A204.1 (cell line): ENCODE data around the gene CFAP46.
"Not testable (repeated sequence)": the region's sequence is repeated elsewhere in the genome, so short reads cannot be mapped to it uniquely, and the experiment has no call there.

Experiments
- FAIRE-seq: peaks from 2 replicates; lab custom pipeline; 2012; peaks lifted over from hg19 to GRCh38; lab: Jason Lieb, UNC

CFAP46 gene

GRCh38 chr10:132898391-132899053 lies 43.8 kb downstream of the CFAP46 start:
- no peak for FAIRE-seq

DNA sequence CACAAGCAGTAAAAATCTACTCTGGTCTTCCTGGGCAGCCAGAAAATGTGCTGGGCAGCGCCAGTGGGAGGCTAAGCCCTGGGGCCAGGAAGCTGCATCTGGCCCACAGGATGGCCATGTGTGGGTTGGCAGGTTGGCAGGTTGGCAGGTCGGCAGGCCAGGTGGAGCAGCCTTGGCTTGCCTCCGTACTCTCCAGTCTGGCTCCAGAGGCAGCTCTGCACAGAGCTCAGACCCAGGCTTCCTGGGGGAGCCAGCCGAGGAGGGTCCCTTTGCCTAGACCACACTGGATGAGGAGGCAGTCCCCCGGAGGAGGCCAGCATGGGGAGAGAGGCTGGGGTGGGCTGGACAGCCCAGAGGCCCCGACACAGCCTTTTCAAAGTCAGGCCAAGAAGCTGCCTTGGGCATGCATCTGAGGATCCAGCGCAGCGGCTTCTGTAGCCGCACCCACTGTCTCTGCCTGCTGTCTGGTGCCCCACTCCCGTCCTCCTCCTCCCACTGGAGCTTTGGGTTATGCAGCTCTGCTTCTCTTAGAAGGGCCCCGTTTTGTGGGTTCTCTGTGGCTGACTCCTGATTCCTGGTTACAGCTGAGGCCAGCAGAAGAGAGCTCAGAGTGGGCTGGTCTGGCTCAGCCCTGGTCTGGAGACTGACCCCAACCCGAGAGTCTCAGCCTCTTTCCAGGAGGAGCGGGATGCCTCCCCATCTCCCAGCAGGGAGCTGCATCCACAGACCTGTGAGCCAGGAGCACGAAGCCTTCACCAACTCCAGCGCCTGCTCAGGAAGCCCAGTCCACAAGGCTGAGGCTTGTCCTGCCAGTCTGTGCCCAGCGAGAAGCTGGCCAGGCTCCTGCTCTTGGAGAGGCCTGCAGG lies 44.6 kb downstream of the CFAP46 start:
- FAIRE-seq: no peak

DNA sequence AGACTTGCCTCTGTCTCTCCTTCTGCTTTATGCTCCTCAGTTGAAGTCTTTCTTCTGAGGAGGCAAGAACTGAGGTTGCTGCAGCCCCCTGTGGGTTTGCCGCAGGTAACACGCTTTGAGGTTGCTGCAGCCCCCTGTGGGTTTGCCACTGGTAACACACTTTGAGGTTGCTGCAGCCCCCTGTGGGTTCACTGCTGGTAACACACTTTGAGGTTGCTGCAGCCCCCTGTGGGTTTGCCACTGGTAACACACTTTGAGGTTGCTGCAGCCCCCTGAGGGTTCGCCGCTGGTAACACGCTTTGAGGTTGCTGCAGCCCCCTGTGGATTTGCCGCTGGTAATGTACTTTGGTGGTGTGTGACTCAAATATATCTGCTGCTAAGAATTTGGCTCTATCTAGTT lies 48.6 kb downstream of the CFAP46 start:
- FAIRE-seq: not testable (repeated sequence)

GRCh38 chr10:132893090-132893489 lies 49.3 kb downstream of the CFAP46 start:
- no peak for FAIRE-seq

DNA sequence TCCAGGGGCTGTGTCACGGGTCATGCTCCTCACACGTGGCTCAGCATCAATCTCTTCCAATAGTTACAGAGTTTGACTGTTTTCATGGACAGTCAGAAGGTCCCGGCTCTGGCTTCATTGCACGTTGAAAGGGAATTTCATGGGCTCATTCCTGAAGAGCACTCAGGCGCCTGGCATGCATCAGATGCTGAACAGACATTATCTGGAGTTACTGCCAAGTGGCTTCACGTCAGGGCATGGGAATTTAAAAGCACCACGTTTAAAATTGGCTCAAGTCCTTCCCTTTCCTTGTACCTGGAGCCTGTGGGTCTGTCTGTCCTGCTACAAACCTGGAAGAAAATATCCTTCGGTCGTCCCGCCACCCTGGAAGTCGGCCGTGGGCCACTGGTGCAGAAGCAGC lies 50.4 kb downstream of the CFAP46 start:
- no peak for FAIRE-seq

DNA sequence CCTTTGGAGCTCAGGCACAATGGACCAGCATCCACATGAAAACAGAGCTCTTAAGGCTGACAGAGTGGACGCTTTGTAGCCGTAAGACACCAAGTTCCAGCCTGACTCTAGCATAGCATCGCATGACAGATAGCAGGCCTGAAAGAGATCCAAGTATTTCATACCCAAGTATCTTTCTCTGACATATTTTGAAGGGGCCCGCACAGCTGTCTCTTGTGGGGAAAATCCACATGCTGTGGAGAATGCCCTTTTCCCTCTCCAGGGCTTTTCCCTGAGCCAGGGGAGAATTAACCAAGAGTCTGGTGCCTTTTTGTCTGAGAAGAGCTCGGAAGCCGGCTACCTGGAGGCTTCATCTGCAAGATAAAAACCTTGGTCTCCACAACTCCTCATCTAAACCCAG lies 51.0 kb downstream of the CFAP46 start:
- no peak for FAIRE-seq

DNA sequence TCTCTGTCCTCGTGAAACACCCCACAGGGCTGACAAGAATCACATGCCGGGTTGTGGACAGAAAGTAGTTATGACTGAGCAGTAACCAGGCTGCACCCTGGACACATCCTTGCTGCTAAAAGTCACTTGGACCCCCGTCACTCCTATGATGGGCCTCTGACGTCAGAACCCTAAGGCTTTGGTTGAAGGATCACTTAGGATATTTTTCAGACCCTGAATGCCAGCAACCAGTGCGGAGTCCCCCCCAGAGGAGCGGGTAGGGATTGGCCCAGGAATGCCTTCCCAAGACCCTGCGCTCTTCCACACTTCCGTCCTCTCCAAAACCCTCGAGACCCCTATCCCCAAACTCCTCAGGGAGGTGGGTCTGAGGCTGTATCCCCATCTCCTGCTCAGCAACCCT lies 52.1 kb downstream of the CFAP46 start:
- FAIRE-seq: no peak

DNA sequence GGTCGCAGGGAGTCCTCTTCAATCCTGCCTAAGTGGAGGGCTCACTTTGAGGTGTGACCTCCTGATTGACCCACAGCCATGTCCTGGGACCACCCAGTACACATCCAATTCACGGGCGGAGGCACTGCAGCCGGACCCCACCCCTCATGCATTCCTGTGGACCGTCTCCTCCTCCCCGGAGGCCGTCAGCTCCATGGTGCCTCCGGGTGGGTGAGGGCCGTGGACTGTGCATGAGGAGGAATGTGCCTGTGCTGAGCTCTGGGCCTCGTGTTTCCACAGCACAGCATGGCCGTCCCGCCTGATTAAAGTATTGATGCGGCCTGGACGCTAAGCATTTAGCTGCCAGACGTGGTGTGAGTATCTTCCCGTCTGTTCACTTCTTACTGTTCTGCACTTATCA lies 52.8 kb downstream of the CFAP46 start:
- FAIRE-seq: no peak

DNA sequence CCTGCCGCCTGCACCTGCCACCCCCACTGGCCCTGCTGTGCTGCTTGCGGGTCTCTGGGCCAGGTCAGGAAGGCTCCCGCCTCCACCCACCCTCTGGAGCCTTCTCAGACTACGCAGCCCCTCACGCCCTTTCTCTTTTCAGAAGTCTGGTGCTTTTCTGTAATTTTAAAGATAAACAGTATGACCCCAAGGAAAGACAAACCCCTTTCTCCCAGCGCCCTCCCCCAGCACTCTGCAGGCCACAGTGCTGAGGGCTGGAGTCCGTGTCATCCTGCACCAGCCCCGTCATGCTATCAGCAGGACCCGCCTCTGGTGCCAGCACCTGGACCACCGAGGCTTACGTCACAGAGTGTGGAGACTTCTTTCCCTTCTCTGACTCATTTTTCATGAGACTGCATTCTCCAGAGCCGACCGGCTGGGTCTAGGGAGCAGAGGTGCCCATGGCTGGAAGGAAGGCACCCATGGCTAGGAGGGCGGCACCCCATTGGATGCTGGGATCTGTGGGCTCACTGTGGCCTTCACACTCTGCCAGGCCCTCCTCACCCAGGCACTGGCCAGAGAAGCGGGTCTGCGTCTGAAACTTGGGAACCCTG lies 53.4 kb downstream of the CFAP46 start:
- no peak for FAIRE-seq

DNA sequence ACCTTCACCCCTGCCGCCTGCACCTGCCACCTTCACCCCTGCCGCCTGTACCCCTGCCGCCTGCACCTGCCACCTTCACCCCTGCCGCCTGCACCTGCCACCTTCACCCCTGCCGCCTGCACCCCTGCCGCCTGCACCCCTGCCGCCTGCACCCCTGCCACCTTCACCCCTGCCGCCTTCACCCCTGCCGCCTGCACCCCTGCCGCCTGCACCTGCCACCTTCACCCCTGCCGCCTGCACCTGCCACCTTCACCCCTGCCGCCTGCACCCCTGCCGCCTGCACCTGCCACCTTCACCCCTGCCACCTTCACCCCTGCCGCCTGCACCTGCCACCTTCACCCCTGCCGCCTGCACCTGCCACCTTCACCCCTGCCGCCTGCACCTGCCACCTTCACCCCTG lies 53.9 kb downstream of the CFAP46 start:
- not testable (repeated sequence) for FAIRE-seq

DNA sequence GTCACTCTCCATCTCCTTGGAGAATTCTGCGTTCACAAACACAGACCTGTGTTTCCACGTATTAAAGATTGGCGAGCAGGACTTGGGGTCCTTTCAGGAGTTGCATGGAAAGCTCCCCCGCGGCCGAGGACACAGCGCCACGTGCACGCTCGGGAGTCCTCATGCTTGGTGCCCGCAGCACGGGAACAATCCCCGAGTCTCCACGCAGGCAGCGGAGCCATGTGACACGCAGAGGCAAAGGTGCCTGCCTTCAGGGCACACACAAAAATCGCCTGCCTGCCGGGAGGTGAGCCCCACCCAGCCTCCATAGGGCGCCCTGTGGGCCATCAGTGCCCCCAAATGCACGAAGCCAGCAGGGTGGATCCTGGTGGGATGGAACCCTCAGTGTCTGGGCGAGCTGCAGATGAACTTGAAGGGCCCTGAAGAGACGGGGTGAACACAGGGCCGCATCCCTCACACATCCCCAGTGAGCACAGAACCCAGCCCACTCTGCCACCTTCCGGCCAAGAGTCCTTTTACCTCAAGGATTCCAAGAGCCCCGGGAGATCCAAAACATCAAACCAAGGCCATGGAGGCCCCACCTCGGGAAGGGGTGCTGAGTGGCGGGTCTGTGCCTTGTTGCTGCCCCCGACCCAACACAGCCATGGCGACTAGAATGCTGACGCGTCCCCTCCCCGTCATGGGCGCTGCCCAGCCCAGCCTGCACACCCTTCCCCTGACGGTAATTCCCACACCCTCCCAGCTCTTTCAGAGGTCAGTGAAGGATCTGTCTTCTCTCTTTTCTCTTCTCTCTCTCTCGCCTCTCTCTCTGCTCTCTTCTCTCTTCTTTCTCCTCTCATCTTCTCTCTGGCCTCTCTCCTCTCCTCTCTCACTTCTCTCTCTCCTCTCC lies 55.9 kb downstream of the CFAP46 start:
- FAIRE-seq: no peak

GRCh38 chr10:132885451-132886210 lies 56.7 kb downstream of the CFAP46 start:
- FAIRE-seq: no peak

- no peak for FAIRE-seq
Measured at GRCh38 chr10:132884691-132885271, 57.6 kb downstream of the CFAP46 start.

DNA sequence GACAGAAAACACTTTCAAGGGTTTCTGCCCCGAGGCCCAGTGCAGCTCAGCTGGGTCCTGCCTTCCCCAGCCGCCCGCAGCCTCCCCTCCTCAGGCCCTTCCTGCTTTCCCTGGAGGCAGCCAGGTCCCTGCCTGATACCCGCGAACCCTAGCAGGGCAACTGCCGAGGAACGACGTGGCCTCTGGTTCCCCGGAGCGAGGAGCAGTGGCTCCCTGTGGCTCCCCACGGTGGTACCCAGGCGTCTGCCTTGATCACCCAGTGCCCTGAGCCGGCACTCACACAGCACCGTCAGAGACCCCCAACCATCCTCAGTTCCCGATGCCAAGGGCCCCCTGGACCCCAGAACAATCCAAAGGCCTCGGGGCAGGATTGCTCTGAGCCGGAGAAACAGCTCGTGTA lies 58.3 kb downstream of the CFAP46 start:
- FAIRE-seq: no peak

DNA sequence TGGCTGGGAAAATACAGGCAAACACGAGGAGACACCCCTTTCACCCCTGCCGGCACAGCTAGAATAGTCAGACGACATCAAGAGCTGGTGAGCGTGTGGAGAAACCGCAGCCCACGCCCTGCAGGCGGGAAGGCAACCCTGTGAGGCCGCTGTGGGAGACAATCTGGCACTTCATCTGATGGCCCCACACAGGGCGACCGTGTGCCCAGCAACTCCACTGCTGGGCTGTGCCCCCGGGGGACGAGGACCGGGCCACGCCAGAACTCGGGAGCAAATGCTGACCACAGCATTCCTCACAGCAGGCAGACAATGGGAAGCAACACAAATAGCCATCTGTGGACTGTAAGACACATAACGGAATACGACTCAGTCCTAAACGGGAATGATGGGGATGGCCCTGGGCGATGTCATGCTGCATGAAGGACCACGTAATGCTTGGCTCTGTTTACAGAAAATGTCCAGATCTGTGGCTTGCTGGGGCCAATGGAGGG lies 58.9 kb downstream of the CFAP46 start:
- FAIRE-seq: no peak

- no peak for FAIRE-seq
Measured at GRCh38 chr10:132882069-132882951, 60.1 kb downstream of the CFAP46 start.

- no peak for FAIRE-seq
Measured at GRCh38 chr10:132881186-132881920, 61.0 kb downstream of the CFAP46 start.

GRCh38 chr10:132880128-132880981 lies 62.0 kb downstream of the CFAP46 start:
- FAIRE-seq: no peak
